HEK293 (cell line): ENCODE measurements around the gene MUS81.

Experiments
- CTCF ChIA-PET: fragments of 350-600 bp; formaldehyde crosslinking; extraction: SDS; loops from one replicate; lab custom pipeline; 2021; ENCODE audit warnings: antibody characterized with exemption; lab: Yijun Ruan, JAX
- POLR2A ChIA-PET: fragments of 300-600 bp; formaldehyde crosslinking; extraction: SDS; loops from one replicate; lab custom pipeline; 2020; ENCODE audit warnings: antibody characterized with exemption, inconsistent platforms; lab: Yijun Ruan, JAX
- H3K27ac ChIP-seq: fragments of 200-500 bp; sonication (Bioruptor generic); 2 replicates; pipeline ENCODE4 v1.5.1; 2014; ENCODE audit warnings: low read depth, low read length, control low read depth, inconsistent platforms; ENCODE audit errors: extremely low read depth
- H3K36me3 ChIP-seq, 2 experiments: fragments of 200-500 bp in 1 of 2; sonication (Bioruptor generic) in 1 of 2; 1 replicate in 1 of 2; 2 replicates in 1 of 2; pipeline ENCODE4 v1.5.1; 2014 to 2017; ENCODE audit warnings: inconsistent platforms in 2 of 2, low read length in 2 of 2; ENCODE audit not compliant: control insufficient read depth in 2 of 2, insufficient read depth in 1 of 2
- H3K4me1 ChIP-seq: fragments of 200-500 bp; sonication (Bioruptor generic); 2 replicates; pipeline ENCODE4 v1.5.1; 2014; ENCODE audit warnings: mild to moderate bottlenecking, low read length, inconsistent platforms; ENCODE audit not compliant: control insufficient read depth, insufficient read depth
- H3K4me3 ChIP-seq: 2 replicates; pipeline ENCODE4 v1.5.1; 2011; ENCODE audit warnings: low read depth, mild to moderate bottlenecking, control low read depth, low read length, moderate library complexity
- H3K9me3 ChIP-seq: fragments of 200-500 bp; sonication (Bioruptor generic); 2 replicates; pipeline ENCODE4 v1.5.1; 2014; ENCODE audit warnings: low read depth, low read length, inconsistent platforms; ENCODE audit not compliant: control insufficient read depth, insufficient read depth
- KLF7 ChIP-seq: fragments of 450-650 bp; formaldehyde crosslinking; IDR thresholded peaks from 2 replicates; pipeline ENCODE4 v1.5.1; 2016; ENCODE audit warnings: missing biosample characterization, missing genetic modification characterization, borderline replicate concordance
- OVOL3 ChIP-seq: fragments of 450-650 bp; formaldehyde crosslinking; IDR thresholded peaks from 2 replicates; pipeline ENCODE4 v1.5.1; 2016; ENCODE audit warnings: missing biosample characterization, missing genetic modification characterization
- PATZ1 ChIP-seq: fragments of 450-650 bp; formaldehyde crosslinking; IDR thresholded peaks from 2 replicates; pipeline ENCODE4 v1.5.1; 2016; ENCODE audit warnings: missing biosample characterization, missing genetic modification characterization
- SALL2 ChIP-seq: fragments of 450-650 bp; formaldehyde crosslinking; IDR thresholded peaks from 2 replicates; pipeline ENCODE4 v1.5.0; 2017; ENCODE audit warnings: missing biosample characterization, mild to moderate bottlenecking, missing genetic modification characterization, borderline replicate concordance
- SP2 ChIP-seq: fragments of 450-650 bp; formaldehyde crosslinking; IDR thresholded peaks from 2 replicates; pipeline ENCODE4 v1.5.1; 2016; ENCODE audit warnings: missing biosample characterization, missing genetic modification characterization
- ZBTB20 ChIP-seq: fragments of 450-650 bp; formaldehyde crosslinking; IDR thresholded peaks from 2 replicates; pipeline ENCODE4 v1.5.1; 2016; ENCODE audit warnings: missing biosample characterization, missing genetic modification characterization
- ZBTB48 ChIP-seq: fragments of 450-650 bp; formaldehyde crosslinking; IDR thresholded peaks from 2 replicates; pipeline ENCODE4 v1.5.1; 2016; ENCODE audit warnings: missing biosample characterization, missing genetic modification characterization
- ZNF175 ChIP-seq: fragments of 450-650 bp; formaldehyde crosslinking; IDR thresholded peaks from 2 replicates; pipeline ENCODE4 v1.5.1; 2016; ENCODE audit warnings: missing biosample characterization, missing genetic modification characterization
- ZNF280C ChIP-seq: fragments of 450-650 bp; formaldehyde crosslinking; IDR thresholded peaks from 2 replicates; pipeline ENCODE4 v1.5.1; 2016; ENCODE audit warnings: missing biosample characterization, missing genetic modification characterization
- ZNF664 ChIP-seq: fragments of 450-650 bp; formaldehyde crosslinking; IDR thresholded peaks from 2 replicates; pipeline ENCODE4 v1.5.1; 2016; ENCODE audit warnings: missing biosample characterization, missing genetic modification characterization
- ZSCAN5A ChIP-seq: fragments of 450-650 bp; formaldehyde crosslinking; IDR thresholded peaks from 2 replicates; pipeline ENCODE4 v1.5.1; 2016; ENCODE audit warnings: missing biosample characterization, missing genetic modification characterization
- TF ChIP-seq, protein P1 (sequence below): fragments of 450-650 bp; formaldehyde crosslinking; IDR thresholded peaks from 2 replicates; pipeline ENCODE4 v1.5.1; 2017; ENCODE audit warnings: missing biosample characterization, missing genetic modification characterization
- TF ChIP-seq, protein P2 (sequence below): fragments of 450-650 bp; formaldehyde crosslinking; IDR thresholded peaks from 2 replicates; pipeline ENCODE4 v1.5.1; 2017; ENCODE audit warnings: missing biosample characterization, missing genetic modification characterization
- TF ChIP-seq, protein P3 (sequence below): fragments of 450-650 bp; formaldehyde crosslinking; IDR thresholded peaks from 2 replicates; pipeline ENCODE4 v1.5.1; 2017; ENCODE audit warnings: missing biosample characterization, missing genetic modification characterization

Gene MUS81

DNA sequence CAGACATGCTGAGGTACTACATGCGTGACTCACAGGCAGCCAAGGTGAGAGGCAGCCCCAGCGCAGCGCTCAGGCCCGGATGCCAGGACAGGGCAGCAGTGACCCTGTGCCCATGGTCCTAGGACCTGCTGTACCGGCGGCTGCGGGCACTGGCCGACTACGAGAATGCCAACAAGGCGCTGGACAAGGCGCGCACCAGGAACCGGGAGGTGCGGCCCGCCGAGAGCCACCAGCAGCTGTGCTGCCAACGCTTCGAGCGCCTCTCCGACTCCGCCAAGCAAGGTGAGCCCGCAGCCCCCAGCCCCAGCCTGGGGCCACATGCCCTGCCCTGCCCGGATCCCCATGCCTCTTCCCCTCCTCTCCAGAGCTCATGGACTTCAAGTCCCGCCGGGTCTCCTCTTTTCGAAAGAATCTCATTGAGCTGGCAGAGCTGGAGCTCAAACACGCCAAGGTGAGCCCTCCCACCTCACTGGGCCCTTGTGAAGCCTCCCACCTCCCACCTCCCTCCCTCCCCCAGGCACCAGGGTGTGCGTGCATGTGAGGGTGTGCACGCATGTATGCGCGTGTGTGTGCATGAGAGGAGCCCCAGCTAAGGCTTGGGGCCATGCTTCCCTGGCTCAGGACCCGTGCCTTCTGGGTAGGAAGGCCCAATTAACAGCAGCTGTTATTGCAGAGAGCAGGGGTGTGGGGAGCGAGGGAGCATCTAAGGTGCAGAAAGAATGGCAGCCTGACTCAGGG is 7.6 kb upstream of the MUS81 start:
- ChIA-PET POLR2A (interaction anchor here (0.9 to 2.4 kb wide), 4 partner anchors 9 to 38 kb away, joined by 3 to 11 read pairs (median 4); partner anchors contain the start of gene CCDC85B), CTCF (interaction anchor here (0.6 to 4.5 kb wide), 7 partner anchors 10 to 312 kb away, joined by 3 to 22 read pairs (median 4); no protein-coding TSS in a partner anchor)
- TF ChIP-seq KLF7: no peak
- TF ChIP-seq, protein P1, sequence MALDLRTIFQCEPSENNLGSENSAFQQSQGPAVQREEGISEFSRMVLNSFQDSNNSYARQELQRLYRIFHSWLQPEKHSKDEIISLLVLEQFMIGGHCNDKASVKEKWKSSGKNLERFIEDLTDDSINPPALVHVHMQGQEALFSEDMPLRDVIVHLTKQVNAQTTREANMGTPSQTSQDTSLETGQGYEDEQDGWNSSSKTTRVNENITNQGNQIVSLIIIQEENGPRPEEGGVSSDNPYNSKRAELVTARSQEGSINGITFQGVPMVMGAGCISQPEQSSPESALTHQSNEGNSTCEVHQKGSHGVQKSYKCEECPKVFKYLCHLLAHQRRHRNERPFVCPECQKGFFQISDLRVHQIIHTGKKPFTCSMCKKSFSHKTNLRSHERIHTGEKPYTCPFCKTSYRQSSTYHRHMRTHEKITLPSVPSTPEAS (tag by site-specific recombination): peak; percentile 46; the same call in 1 of the 2 replicates
- H3K4me3 ChIP-seq: no peak overlapping the region
- no peaks in the 10 kb centered on the region for H3K9me3 ChIP-seq
- H3K36me3 ChIP-seq: peaks cover 0 to 56% of the 10 kb centered on the region in 2 experiments; a peak in 1 of 3 replicates
- no peak overlapping the region for H3K27ac ChIP-seq
- no peaks in the 10 kb centered on the region for H3K4me1 ChIP-seq

DNA sequence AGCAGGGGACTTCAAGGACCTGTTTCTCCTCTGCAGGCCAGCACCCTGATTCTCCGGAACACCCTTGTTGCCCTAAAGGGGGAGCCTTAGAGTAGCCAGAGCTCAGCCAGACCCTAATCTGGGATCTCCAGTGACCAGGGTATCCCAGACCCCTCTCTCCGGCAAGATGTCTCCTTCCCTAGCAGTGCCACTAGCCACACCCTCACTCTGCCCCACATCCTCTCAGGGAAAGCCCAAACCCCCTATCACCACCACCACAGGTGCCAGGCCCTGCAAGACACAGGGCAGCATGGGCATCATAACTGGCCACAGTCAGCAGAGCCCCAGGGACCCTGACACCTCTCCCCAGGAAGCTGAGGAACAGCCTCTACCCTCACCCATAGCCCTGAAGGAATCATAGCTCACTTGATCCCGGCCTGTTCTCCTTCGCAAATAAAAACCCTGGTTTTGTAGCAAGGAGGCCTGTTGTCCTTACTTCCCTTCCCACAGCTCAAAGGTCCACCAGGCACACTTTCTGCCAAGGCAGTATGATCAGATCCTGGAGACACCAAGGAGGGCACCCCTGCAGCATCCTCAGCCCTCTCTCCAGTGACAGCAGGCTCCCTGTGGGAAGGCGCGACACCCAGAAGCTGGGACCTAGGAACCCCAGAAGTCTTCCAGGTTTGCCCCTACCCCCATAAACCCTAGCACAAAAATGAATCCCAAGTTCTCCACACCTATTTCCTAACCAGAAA is 6.8 kb upstream of the MUS81 start:
- no peaks in the 10 kb centered on the region for H3K4me1 ChIP-seq
- CTCF ChIA-PET: interaction anchor here (0.6 to 0.7 kb wide), 6 partner anchors 10 to 313 kb away, joined by 3 to 5 read pairs (median 3); no protein-coding TSS in a partner anchor
- POLR2A ChIA-PET: interaction anchor here (2.4 kb wide), 1 partner anchor 15 kb away, joined by 11 read pairs; no protein-coding TSS in a partner anchor
- H3K27ac ChIP-seq: no peak overlapping the region
- TF ChIP-seq, protein P2, sequence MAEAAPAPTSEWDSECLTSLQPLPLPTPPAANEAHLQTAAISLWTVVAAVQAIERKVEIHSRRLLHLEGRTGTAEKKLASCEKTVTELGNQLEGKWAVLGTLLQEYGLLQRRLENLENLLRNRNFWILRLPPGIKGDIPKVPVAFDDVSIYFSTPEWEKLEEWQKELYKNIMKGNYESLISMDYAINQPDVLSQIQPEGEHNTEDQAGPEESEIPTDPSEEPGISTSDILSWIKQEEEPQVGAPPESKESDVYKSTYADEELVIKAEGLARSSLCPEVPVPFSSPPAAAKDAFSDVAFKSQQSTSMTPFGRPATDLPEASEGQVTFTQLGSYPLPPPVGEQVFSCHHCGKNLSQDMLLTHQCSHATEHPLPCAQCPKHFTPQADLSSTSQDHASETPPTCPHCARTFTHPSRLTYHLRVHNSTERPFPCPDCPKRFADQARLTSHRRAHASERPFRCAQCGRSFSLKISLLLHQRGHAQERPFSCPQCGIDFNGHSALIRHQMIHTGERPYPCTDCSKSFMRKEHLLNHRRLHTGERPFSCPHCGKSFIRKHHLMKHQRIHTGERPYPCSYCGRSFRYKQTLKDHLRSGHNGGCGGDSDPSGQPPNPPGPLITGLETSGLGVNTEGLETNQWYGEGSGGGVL (tag by site-specific recombination): no peak
- TF ChIP-seq SALL2 (tag by site-specific recombination) (no peak), SP2 (tag by site-specific recombination) (no peak), ZNF175 (tag by site-specific recombination) (no peak), ZNF280C (no peak), ZBTB48 (tag by site-specific recombination) (no peak), ZSCAN5A (no peak)
- peaks cover 0 to 56% of the 10 kb centered on the region in 2 experiments; a peak in 1 of 3 replicates for H3K36me3 ChIP-seq
- H3K9me3 ChIP-seq: no peaks in the 10 kb centered on the region
- no peak overlapping the region for H3K4me3 ChIP-seq

DNA sequence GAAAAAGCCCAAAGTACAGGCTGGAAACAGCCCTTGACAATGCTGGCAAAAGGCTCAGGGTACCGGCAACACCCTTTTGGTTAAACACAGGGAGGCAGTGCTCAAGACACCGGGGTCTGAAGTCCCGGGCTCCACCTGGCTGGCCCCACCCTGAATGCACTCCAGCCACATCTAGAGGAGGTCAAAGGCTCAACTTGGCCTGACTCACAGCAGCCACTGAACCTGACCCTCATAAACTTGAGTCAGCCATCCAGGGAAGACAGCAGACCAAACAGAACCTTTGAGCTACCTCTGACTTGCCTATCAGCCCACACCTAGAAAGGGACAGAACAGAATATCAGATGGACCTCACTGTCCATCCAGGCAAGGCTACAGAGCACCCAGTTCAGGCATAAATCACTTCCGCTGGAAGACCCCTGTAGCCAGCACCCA is 6.1 kb upstream of the MUS81 start:
- ChIA-PET CTCF (no interaction called here), POLR2A (no interaction called here)
- H3K4me3 ChIP-seq: no peak overlapping the region
- peaks cover 2% of the 10 kb centered on the region; the same call in 1 of the 2 replicates for H3K4me1 ChIP-seq
- H3K9me3 ChIP-seq: no peaks in the 10 kb centered on the region
- peaks cover 0 to 56% of the 10 kb centered on the region in 2 experiments; a peak in 1 of 3 replicates for H3K36me3 ChIP-seq
- H3K27ac ChIP-seq: no peak overlapping the region
- no peak for TF ChIP-seq ZBTB20
- no peak for TF ChIP-seq PATZ1 (tag by site-specific recombination)
- TF ChIP-seq, protein P3, sequence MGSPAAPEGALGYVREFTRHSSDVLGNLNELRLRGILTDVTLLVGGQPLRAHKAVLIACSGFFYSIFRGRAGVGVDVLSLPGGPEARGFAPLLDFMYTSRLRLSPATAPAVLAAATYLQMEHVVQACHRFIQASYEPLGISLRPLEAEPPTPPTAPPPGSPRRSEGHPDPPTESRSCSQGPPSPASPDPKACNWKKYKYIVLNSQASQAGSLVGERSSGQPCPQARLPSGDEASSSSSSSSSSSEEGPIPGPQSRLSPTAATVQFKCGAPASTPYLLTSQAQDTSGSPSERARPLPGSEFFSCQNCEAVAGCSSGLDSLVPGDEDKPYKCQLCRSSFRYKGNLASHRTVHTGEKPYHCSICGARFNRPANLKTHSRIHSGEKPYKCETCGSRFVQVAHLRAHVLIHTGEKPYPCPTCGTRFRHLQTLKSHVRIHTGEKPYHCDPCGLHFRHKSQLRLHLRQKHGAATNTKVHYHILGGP (tag by site-specific recombination): no peak
- no peak for TF ChIP-seq ZNF664 (tag by site-specific recombination)
- TF ChIP-seq, protein P2 (tag by site-specific recombination): no peak
- TF ChIP-seq OVOL3: no peak
